AG20443 (cell line): ENCODE results near the gene CRNKL1.
A peak's percentile ranks its signal among the peaks of the same experiment; 100 is the strongest.
"Not testable (repeated sequence)": the region's sequence is repeated elsewhere in the genome, so short reads cannot be mapped to it uniquely, and the experiment has no call there.

Experiments used
- DNase-seq: peaks from one replicate; pipeline ENCODE4 v3.0.0; 2012; ENCODE audit warnings: low spot score, mixed read lengths

CRNKL1 gene

DNA sequence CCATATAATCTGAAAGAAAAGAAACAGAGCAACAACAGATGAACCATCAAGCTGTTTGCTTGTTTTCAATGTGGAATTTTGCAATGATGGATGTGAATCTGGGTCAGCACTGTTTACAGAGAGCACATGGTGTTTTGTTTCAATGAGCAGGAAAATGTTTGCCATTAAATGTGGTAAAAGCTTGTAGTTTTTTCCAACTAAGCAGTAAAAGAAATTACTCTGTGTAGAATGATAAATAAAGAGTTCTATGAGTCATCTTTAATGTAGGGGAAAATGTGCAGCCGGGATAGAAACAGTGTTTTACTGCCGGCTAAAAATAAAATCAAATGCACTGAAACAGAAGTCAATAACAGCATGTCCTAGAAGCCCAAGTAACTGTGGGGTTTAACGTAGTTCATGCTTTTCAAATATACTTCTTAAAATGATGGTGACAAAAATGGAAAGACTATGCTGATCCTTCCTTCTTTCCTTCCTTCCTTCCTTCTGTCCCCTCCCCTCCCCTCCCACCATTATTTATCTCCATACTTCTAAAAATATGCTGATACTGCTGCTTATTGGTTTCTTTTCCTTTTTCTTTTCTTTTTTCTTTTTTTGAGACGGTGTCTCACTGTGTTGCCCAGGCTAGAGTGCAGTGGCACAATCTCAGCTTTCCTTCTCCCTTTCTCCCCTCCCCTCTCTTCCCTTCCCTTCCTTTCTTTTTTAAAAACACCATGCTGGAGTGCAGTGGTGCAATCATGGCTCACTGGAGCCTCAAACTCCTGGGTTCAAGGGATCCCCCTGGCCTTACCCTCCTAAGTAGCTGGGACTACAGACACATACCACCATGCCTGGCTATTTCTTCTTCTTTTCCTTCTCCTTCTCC is 41.4 kb downstream of the CRNKL1 start:
- peak; percentile 36 for DNase-seq

DNA sequence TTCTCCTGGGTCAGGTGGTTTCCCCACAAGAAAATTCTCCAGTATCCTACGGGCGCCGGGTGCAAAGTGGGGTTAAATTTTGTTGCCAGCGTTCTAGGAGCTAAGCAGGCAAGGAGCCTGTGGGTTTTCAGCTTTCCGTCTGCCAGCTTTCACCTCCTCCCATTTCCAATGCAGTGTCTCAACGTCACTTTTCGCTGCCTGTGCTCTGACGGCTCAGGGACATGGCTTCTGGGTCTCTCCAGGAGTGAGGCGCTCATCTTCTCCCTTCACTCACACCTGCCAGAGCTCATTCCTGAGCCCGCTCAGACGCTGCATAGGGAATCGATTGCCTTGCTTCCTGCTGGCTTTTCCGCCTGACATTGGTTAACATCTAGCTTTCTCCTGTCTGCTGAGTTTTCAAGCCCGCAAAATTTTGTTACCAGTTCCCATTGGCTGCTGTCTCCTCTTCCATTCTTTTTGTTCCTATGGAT is 42.4 kb downstream of the CRNKL1 start:
- DNase-seq = peak; percentile 26

DNA sequence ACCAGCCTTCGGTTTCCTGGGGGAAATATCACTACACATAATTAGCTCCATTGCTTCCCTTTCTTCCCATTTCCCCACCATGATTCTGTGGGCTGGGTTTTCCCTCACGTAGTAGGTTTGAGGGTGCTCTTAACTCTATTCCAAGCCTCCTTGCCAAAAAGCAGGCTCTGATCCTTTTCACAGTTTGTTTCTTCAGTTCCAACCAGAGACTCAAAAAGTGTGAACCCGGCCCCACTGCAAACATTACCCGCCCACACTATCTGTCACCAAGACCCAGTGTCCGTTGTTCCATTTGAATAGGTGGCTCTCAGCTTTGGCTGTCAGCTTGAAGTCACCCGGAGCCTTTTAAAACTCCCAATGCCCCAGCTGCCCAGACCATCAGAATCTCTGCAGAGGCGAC is 46.9 kb downstream of the CRNKL1 start:
- no peak for DNase-seq

DNA sequence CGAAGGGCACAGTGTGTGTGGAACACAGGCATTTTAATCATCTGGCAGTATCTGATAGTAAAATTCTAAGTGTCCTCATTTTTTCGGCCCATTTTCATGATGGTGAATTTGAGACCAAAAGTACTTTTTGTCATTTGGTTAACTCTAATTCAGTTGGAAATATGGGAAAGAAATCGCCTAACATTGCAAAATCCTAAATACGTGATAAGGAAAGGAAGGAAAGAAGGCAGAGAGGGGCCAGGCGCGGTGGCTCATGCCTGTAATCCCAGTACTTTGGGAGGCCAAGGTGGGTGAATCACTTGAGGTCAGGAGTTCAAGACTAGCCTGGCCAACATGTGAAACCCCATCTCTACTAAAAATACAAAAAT is 48.3 kb downstream of the CRNKL1 start:
- DNase-seq = not testable (repeated sequence)

DNA sequence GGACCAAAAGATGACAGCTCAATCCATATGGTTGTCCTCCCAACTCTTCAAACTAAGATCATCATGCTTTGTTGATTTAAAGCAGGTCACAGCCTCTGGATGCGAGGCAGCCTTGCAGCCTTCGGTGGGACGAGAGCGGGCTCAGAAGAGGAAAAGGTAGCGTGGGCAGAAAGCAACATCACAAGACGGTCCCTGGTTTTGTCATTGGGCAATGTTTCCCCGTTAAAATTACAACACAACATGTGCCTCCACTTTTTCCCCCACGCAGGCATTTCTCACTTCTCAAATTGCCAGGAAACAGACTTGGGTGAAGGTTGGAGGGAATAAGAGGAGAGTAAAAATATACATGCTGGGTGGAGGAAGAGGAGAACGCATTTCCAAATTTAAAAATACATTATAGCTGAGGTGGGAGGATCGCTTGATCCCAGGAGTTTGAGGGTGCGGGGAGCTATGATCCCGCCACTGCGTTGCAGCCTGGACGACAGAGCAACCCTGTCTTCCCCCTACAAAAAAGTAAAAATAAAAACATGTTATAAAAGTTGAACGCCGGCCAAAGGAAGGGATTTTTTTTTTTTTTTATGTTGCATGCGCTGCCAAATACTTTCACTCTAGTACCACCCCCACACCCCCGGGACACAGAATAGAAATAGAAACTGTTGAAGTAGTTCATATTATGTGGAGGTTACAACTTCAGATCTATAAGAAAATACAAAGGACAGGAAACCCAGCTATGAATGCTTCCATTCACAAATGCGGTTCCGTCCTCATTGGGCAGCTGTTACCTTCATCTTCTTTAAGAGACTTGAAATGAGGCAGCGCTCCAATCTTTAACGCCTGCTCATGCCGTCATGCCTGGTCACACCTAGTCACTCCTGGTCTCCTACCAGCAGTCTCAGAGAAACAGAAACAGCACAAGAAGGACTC is 49.0 kb downstream of the CRNKL1 start:
- no peak for DNase-seq

DNA sequence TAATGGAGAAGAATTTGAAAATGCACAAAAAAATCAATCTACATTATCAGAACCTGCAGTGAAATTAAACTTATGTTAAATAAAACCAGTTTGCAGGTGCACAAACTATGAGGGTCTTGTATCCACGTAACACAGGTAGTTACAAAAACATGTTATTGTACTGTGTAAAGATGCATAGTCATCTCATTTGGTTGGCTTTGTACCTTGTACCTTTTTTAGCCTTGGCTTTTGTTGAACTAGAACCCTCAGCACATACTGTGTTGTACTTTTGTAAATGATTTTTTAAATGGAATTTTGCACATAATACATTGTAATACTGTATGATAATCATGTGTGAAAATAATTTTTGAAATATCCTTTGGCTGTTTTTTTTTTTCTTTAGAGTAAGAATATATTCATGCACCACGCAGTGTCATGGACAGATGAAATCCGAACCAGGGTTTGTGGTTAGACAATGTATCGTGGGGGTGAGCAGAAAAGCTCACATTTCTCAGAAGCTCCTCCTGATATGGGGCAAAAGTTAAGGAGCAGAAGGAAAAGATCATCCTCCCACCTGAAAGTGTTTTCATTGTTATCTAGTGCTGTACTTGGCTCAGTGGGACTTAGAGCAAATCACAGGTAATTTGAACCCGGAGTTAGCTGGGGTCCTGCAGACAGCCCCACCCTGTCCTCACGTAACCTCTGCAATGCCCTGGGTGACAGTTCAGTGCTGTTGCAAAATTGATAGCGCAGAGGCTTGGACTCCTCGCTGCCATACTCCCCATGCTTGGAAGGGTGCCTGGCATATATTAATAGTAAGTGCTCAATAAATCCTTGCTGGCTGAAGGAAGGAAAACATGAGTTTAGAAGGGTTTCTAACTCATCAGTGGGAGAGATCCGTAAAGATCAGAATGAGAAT is 49.9 kb downstream of the CRNKL1 start:
- DNase-seq = no peak

DNA sequence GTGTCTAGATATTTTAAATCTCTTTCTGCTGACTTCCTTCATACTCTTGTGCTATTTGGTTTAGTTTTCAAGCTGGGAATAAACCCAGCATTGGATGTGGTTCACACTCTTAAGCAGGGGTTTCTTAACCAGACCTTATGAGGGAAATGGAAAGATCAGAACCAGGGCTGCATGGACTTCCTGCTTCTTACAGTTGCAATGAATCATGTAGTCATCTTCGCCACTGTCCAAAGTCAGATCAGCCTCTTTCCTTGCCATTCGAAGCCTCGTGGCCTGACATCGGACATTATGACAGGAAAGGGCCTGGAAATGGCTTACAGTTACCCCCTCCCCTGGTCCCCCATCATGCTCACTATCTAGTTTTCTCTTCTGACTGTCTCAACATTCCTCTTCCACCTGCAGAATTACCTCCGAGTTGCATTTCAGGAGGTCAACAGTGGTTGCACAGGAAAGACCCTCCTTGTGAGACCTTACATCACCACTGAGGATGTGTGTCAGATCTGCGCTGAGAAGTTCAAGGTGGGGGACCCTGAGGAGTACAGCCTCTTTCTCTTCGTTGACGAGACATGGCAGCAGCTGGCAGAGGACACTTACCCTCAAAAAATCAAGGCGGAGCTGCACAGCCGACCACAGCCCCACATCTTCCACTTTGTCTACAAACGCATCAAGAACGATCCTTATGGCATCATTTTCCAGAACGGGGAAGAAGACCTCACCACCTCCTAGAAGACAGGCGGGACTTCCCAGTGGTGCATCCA is 51.9 kb downstream of the CRNKL1 start:
- no peak for DNase-seq

DNA sequence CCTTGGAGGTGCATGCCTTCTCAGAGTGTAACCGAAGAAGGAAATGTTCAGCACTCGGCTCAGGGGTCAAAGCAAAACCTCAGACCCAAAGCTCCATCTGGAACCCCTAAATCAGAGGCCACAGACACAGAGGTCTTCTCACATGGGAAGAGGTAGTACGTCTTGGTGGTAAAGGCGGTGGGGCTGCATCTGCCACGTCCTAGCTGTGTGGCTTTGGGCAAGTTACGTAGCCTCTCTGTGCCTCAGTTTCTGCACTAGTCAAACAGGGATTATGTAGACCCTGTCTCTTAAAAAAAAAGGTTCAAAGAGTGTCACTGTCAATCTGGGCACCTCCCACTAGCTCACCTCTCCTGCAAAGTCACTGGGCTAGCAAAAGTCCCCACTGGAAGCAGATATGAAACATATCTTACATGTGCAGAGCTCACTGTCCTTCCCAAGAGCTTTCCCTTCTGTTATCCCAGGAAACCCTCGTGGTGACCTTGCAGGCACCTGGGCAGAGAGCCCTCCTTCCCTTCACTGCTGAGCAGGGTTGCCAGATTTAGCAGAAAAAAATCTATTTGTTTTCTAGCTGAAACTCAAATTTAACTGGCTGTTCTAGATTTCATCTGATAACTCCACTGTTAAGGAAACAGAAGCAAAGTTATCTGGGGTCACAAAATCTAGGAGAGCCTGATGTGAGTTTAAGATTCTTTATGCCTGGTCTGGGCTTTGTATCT is 53.1 kb downstream of the CRNKL1 start:
- DNase-seq = no peak

DNA sequence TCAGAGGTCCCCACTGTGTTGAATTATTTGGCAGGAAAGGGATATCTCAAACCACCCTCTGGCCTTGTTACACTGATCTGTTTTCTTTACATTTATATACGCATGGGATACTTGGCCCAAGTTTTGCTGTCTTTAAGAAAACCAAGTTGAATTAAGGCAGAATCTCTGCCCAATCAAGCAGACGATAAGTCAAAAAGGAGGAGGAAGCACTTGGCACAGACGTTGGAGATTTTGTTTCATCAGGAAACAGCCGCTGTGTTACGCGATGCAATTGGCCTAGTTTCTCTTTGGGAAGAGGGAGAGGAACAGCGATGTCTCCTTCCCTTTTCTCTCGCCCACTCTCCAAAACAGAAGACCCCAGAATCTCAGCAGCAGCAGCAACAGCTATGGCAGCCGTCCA is 55.3 kb downstream of the CRNKL1 start:
- no peak for DNase-seq

DNA sequence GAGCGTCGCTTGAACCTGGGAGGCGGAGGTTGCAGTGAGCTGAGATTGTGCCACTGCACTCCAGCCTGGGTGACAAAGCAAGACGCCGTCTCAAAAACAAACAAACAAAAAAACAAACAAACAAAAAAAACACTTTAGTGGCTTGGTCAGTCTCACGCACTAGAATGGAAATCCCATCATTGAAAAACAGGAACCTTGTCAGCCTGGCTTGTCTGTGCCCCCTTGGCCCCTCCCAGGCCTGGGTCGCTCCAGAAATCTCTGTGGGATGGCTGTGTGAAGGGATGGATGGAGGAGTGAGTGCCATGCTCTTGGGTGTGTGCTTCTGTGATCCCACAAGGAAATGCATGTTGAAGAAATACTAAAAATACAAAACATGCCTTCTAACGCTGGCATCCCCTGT is 56.0 kb downstream of the CRNKL1 start:
- DNase-seq = no peak

DNA sequence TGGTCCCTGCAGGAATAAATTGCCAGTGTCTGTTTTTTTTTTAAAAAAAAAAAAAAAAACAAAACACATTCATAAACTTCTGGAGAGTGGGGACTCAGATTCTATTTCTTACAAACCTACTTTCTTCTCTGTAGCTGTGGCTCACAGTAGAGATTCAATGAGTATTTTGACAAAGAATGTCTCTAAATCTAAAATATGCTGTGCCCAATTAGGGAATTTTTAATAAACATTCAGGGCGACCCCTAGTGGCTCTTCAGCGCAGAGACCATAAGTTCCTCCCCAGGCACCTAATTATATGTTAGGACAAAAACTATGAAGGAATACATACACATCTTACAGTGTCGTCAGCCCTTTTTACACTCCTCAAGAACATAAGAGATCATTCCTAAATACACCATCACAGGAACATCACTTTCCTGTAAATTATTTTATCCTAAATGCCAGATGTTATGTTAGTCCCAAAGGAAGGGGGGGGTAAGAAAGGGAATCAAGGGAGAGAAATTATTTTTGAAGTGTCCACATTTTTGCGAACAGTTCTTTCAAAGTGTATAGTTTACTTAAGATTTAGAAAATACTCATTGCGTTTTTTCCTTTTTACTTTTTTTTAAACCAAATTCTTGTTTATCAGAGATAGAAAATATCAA is 56.9 kb downstream of the CRNKL1 start:
- peak; percentile 64 for DNase-seq

DNA sequence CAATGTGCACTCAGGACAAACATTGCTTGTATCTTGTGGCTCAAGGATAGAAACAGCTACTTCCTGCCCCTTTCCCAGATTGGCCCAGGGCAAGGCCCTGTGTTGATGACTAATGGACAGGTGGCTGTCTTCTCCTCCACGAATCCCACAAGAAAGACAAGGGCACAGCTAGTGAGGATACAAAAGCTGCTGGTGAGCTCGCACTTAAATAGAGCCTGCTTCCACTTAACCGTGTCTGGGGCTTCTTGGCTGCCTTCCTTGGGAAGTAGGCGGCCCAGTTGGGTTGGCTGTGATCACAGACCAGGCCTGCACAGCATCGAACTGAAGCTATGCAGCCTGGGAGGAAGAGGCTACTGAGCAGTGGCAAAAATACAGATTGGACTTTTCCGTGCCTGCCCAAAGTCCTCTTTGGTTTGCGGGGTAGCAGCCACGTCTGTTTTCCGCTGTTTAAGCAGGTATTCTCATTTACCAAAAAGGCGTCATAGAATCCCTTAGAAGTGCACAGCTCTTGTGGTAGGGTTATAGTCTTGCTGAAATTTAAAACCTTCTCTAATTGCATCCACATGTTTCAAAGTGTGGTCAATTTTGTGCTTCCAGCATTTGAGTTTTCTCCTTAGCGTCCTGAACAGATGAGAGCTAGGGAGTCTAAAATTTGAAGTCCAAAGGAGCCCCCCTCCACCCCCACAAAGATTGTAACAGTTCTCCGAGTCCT is 58.2 kb downstream of the CRNKL1 start:
- DNase-seq = peak; percentile 45

DNA sequence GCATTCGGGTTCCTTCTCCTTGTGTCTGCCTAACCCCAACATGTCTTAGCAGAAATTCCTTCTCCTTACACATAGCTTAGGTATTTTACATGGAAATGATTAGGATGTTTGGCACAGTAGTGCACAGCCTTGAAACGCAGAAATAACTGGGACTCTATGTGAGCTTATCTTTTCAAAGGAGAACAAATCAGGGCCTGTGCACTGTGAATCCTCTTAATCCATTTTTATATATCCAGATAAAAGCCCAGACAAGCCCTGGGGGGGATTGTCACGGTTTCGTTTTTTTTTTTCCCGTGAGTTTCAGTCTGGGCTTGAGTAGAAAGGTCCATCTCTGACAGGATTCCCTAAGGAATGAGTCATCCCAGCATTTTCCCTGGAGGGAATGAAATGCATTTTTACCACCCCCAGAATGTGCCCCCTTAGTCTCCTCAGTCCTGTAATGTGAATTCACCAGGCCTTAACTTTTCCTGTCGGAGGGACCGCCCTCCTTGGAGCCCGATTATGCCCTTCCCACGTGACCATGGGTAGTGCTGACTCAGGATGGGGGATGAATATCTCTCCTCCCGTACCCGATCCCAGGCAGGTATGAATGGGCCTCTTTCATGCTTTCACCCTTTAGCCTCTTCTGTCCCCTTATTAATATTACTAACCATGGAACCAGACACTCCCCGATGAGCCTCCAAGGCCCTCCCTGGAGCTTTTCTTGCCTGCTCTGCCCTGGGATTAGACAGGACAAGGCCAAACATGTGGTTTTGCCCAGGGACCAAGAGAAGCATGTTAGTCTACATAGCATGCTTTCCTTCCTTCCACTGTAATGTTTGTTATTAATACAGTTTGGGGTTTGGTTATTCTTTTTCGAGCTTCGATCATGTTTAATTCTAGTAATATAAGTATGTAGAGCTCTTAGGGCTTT is 59.0 kb downstream of the CRNKL1 start:
- peak; percentile 64 for DNase-seq

DNA sequence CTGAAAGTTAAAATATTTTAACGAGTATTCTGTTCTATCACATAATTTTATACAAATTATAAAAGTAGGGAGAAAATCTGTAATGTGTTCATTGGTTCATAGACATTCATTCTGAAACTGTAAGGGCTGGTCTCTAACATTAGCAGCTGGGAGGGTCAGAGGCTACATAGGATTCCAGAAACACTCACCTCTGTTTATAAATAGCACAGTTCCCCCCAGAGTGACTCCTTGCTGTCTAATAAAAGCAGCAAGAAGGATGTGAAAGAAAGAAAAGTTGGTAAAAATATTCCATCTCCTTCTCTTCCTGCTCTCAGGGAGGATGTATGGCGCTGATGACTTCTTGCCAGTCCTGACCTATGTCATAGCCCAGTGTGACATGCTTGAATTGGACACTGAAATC is 60.4 kb downstream of the CRNKL1 start:
- no peak for DNase-seq

DNA sequence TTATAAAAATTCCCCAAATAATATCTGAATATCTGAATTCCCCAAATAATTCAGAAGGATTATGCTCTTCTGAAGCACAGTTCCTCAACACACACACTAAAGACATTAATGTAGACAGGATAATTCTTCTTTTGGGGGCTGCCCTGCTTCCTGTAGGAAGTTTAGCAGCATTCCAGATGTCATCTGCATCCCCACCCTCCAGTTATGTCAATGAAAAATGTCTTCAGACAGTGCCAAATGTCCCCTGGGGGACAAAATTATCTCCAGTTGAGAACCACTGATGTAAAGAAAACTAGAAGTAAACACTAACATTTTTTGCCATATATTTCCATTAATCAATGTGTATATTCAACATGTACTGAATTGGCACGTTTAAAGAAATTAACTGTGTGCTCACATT is 61.0 kb downstream of the CRNKL1 start:
- DNase-seq = no peak

DNA sequence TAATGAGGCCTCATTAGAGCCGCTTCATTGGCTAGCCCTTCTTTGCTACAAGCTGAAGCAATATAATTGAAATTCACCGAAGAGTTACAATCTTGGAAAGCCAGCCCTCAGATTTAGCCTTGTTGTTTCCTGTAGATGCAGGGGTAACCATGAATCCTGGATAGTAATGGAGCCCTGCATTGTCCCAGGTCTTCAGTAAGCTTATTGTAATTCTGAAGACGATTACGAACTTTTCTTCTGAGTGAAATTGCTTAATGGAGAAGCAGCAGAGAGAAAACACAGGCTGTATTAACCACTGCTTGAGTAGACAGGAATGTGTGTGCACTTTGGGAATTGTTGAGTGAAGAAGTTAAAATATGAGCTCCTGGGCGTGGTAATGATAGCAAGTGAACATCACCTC is 61.4 kb downstream of the CRNKL1 start:
- DNase-seq = no peak

DNA sequence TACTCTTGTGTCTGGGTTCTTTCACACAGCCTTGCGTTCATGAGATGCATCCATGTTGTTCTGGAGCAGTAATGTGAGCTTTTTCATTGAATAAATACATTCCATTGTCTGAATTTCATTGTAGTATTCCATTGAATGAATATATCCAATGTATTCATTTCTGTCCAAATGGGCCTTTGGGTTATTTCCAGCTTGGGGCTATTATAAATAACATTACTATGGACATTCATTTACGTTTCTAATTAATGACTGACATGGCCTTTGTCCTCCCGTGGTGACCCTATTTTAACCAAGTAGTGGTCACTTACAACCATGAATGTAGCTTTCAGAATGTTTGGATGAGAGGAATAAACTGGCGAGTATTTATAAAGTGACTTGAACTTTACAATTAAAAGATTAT is 65.2 kb downstream of the CRNKL1 start:
- DNase-seq = no peak

DNA sequence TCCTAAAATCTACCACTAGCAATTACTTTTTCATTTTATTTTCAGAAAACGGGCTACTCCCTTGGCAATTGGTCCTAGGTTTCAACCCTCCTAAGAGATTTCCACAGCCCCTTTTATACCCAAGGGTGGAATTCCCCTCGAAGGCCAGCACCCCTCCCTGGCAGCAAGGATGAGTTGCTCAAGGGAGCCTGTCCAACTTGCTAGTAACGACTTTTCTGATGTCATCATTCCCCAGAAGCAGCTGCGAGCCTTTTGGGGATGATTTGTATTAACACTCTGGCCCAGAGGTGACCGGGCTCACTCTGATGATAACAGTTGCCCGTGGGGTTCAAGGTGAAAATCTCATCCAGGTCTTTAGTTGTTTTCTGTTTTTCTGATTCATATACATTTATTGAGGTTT is 65.8 kb downstream of the CRNKL1 start:
- peak; percentile 74 for DNase-seq
